DMS153 treated with DMSO at 0.1 percent for 48 hours (cell line): ENCODE measurements around the gene MINDY4B.

Experiments used
- DNase-seq: peaks from one replicate; lab custom pipeline; 2025; ENCODE audit not compliant: unreplicated experiment; lab: John Stamatoyannopoulos, UW

Gene MINDY4B

DNA sequence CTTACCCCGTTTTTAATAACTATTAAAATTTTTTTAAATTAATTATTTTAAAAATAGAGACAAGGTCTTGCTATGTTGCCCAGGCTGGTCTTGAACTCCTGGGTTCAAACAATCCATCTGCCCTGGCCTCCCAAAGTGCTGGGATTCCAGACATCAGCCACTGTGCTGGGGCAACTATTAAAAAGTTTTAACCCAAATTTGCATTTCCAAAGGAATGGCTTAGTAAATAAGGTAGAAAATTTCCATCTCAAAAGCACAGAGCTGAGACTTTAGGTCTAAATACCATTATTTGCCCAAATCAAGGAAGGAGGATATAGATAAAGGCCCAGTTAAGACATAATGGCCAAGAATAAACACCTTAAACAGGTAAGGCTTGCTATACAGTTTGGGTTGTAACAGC, 56.4 kb downstream of the MINDY4B start:
- DNase-seq = no peak

DNA sequence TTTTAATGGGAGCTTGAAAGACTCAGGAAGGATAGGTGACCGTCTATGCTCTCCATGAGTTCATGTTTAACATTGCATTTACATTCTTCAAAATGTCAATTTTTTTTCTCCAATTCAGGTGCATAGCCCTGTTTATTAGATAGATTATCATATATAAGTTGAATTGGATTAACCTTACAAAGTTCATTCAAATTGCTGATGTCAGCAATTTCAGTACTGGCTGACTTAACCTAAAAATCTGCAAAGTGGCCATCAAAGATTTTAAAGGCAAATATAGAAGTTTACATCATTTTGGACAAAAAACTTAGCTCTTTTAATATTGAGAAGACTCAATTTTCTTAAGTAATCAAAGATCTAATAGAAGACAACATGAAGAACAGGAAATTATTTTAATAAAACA, 57.8 kb downstream of the MINDY4B start:
- DNase-seq = no peak

DNA sequence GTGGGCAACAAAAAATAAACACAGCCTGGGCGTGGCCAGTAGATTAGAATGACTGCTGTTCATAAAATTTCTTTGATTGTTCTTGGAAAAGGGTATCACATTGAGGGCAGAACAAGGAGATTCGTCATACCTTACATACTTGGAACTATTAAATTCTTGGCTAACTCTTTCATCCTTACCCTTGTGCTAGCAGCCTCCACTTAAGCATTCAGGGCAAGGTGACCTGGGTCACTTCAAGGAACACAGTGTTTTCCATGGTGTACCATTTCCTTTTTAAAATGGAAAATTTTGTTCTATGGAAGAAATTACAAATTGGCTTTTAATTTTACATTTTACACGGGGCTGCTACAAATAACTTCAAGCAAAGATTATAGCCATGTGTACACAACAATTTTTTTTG, 60.8 kb downstream of the MINDY4B start:
- no peak for DNase-seq

DNA sequence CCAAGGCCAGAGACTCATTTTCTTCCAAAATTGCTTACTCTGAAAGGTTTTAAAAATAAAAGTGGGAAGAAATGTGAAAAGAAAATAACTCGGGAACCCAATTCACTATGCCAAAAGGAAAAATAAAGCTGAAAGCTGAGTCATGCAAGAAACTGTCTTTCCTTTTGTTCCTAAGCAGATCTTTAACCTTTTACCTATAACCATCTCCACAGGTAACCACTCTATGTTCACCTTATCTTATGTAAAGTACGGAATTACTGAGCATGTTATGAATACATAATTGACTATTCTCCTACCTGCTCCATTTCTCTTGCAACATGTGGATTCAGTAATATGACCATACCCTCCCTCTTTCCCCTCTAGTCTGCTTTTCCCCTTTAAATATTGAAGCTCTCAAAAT, 62.0 kb downstream of the MINDY4B start:
- no peak for DNase-seq

DNA sequence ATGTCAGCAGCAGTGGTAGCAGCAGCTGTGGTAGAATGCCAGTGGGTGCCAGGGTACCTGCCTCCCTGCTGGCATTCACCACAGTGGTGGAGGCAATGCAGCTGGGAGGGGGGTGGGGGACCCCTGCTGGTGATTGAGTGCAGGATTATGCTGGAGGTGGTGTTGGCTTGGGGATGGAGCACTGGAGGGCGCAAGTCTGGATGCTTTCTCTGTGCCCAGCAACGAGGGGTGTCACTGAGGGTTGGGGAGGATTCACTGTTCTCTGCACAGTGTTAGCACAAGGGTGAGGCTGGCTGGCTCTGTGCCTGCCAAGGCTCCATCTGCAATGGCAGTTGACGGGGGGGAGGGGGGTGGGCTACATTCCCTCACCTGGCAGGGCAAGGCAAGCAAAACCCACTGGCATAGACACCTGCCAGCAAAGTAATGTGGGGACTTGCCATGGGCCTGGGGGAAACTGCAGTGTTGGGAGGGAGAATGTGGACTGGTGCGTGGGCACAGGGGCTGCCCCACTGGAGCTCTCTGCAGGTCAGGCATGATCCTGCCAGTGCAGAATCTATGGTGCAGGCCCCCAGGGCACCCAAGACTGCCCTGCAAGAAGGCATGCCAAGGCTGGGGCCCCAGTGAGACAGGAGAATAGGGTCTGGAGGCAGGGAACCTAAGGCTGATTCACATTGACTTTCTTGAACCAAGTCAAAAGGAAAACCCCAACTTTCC, 64.3 kb downstream of the MINDY4B start:
- DNase-seq = no peak

DNA sequence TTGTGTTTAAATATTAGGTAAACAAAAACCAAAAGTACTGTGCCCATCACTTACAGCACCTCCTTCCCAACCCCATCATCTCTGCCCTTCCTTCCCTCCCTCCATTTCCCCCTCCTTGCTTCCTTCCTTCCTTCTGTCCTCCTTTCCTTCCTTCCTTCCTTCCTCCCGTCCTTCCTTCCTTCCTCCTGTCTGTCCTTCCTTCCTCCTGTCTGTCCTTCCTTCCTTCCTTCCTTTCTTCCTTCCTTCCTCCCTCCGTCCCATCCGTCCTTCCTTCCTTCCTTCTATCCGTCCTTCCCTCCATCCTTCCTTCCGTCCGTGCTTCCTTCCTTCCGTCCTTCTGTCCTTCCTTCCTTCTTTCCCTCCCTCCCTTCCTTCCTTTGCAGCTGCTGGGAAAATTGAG, 74.5 kb downstream of the MINDY4B start:
- DNase-seq = no peak

DNA sequence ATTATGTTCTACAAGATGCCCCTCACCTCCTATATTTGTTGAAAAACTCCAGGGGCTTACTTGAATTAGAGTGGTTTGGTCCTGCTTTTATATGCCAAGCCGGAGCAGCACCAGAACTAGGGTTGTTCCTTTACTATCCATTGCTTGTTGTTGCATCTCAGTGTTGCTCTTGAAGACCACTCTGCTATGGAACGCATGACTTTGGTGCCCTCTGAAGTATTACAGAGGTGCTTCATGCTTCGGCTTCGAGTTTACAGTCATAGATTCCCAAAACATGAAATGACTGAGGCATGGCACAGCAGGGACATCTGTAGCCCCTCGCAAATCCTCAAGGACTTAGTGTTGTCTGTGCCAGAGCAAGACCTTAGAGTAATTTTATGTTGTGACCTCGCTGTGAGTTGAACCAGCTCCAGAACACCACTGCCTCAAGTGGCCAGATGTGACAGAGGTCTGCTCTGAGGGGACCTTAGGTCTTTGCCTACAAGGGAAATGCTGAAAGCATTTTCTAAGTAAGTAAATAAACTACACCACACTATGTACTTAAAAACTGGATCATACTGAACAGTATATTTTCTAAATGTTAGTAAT, 75.1 kb downstream of the MINDY4B start:
- no peak for DNase-seq

DNA sequence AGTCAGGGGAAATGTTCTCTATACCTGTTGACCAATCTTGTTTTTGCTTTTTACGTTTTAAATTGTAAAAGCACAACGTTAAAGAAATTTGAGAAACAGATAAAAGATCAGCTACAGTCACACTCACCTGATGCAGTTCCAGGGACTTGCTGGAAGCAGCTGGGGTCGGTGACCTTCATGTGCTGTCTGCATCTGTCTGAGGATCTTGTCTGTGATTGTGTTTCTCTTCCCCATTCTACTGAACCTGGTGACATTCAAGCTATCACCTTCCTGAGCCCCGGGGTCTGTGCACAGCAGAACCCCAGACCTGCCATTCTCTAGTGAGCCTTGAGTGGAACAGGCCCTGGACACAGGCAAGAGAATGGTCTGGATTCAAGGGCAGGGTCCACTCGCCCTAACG, 75.8 kb downstream of the MINDY4B start:
- no peak for DNase-seq

DNA sequence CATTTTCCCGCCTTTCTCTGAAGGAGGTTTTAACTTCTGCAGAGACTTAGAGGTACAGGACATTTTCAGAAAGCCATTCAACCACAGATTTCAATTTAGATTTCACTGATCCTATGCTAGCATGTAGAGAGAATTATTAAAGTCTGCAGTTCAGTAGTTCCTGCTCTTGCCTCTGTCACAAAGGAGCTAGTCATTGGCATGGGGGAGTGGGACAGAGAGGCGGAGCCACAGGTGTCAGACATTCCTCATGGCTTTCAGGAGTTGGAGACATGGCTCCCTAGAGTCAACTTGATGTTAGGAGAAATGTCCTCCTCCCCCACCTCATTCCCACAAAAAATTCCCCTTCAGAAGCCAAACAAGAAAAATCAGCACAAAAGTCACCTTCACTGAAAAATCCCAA, 76.2 kb downstream of the MINDY4B start:
- no peak for DNase-seq

DNA sequence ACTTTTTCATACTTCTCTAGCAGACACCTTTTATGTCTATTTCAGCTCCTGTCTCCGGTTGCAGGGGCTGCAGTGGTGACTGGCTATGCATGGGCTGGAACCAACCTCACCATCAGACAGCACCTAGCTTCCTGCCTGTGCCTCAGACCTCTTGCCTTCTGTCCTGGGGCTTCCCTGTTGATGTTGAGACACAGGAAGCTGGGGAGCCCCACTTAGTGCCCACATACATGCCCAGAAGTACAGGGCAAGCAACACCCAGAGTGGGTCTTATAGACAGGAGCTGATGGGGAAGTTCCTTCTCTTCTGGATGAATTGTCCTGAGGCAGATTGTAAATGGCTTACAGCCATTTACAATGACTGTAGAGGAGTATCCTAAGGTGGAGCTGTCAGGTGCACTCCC, 77.0 kb downstream of the MINDY4B start:
- no peak for DNase-seq

DNA sequence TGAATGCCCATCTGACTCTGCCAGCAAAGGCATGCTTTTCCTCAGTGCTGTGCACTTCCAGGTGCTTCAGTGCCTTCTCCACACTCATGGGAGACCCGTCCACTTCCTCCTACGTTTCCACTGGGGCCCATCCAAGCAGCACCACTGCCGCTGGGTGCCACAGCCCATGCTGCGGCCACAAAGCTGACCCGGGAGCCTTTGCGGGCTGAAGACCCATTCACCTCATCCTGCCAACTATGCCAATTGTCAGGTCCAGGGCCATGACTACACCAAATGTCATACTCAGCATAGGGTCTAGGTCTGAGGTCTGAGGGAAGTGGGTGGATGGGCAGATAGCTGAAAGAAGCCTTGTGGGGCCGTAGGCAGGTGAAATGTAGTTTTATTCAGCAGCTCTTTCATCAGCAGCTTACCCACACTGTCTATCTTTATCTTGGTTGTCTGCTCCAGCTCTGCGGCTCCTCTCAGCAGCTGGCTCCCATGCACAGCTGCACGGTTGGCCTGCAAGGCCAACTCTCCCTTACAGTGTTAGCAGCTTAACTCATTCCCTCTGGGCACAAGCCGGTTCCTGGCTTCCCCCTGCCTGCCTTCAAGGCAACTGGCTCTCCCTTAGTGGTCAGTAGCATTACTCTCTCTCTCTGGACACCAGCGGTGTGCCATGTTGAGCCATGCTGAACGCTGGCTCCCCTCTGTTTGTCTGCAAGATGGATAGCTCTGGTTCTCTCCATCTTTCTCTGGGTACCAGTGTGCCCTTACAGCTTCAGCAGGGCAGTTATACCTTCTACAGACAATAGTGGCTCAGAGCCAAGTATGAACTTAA, 78.6 kb downstream of the MINDY4B start:
- DNase-seq = no peak

DNA sequence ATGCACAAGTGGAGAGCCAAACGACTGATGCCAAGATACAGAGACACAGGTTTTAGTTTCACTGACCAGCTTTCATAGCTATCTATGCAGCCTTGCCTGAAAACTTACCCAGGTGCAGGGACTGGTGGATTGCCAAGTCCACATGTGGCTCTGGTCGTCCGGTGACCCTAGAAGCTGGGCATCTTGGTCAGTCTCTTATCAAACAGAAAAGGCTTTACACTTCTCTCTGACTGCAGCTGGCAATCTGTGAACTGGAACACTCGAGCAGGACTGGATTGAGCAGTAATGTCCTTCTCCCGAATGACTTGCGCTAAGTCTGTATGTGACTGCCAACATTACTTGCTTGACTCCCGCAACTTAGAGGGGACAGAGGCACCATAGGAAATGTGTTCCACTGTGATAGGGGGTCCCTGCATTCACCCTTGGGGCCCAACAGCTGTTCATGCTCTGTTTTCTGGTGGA, 79.3 kb downstream of the MINDY4B start:
- no peak for DNase-seq

DNA sequence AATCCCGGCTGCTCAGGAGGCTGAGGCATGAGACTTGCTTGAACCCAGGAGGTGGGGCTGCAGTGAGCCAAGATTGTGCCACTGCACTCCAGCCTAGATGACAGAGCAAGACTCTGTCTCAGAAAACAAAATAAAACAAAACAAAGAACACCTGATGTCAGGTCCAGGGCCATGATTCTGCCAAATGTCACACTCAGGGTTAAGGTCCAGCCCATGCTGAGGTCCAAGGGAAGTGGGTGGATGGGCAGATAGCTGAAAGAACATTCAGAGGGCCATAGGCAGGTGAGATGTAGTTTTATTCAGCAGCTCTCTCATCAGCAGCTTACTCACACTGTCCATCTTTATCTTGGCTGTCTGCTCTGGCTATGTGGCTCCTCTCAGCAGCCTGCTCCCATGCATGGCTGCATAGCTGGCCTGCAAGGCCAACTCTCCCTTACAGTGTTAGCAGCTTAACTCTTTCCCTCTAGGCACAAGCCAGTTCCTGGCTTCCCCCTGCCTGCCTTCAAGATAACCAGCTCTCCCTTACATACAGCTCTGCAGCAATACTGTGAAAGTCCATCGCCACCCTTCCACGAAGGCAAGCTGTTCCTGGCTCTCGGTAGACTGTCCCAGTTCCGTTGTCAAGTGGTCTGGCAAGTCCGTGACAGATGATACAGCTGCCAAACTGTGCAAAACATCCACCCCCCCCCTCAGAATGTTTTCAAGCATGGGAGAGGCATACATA, 79.9 kb downstream of the MINDY4B start:
- DNase-seq = no peak

DNA sequence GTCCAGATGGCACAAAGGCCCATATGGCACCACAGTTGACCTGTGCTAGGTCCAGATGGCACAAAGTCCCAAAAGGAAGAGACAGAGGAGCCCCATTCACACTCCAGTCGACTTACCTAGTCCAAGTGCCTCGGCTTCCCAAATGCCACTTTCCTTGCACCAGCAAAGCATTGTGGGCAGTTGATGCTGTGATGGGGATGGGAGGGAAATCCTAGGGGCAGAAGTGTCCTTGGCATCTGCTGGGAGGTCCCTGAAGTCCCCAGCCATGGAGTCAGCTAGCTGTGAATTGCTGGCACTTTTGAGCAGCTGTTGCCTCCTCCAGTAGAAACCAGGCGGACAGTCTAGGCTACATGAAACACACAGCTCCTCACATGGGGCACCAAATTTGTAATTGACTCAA, 82.0 kb downstream of the MINDY4B start:
- DNase-seq = no peak

DNA sequence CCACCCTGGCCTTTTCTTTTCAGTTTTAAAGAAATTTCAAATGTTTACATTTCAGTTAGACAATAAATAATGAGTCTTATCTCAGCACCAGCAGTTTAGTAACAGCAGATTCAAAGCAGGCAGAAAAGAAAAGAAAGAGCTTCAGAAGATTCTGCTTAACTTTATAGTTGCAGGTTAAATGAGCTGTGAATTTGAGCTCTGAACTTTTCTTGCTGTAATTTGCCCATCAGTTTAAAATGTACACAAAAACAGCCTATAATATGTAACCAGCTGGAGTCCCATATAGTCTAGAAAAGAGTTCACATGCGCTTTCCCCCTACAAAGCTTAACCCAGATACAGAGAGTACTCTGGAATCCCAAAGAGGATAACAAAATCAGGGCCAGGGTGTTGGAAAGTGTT, 82.6 kb downstream of the MINDY4B start:
- no peak for DNase-seq
